GM23248 (cell line): ENCODE results near the gene INA.

Experiments used
- EZH2 ChIP-seq: fragments of 200-600 bp; sonication (generic); IDR thresholded peaks from 2 replicates; pipeline ENCODE4 v1.6.1; 2018; ENCODE audit warnings: antibody characterized with exemption, mild to moderate bottlenecking; ENCODE audit not compliant: insufficient read depth, poor library complexity, severe bottlenecking
- EZH2phosphoT487 ChIP-seq: fragments of 200-600 bp; sonication (generic); IDR thresholded peaks from 2 replicates; pipeline ENCODE4 v1.6.1; 2018; ENCODE audit warnings: antibody characterized with exemption, moderate library complexity, mild to moderate bottlenecking, low read depth; ENCODE audit not compliant: insufficient read depth

GRCh38 chr10:103287992-103288391 lies 11.1 kb downstream of the INA start:
- no peak for TF ChIP-seq EZH2
- no peak for TF ChIP-seq EZH2phosphoT487
